HCT116 (cell line): Measurements from ENCODE around the gene TBL1X.

Experiments used
- EGR1 ChIP-seq: IDR thresholded peaks from 2 replicates; pipeline ENCODE4 v1.6.1; 2012; ENCODE audit warnings: low read depth
- ELF1 ChIP-seq: IDR thresholded peaks from 2 replicates; pipeline ENCODE4 v1.6.1; 2012; ENCODE audit warnings: low read depth, borderline replicate concordance
- EZH2 ChIP-seq: fragments of 200-600 bp; sonication (generic); IDR thresholded peaks from 2 replicates; pipeline ENCODE4 v1.6.1; 2017; ENCODE audit warnings: antibody characterized with exemption, mixed run types
- EZH2phosphoT487 ChIP-seq: fragments of 200-600 bp; IDR thresholded peaks from 2 replicates; pipeline ENCODE4 v1.6.1; 2018; ENCODE audit warnings: antibody characterized with exemption, borderline replicate concordance
- POLR2A ChIP-seq: IDR thresholded peaks from 2 replicates; pipeline ENCODE4 v1.7.0; 2011; ENCODE audit warnings: borderline replicate concordance; ENCODE audit not compliant: insufficient read depth, insufficient read length; ENCODE audit errors: extremely low read depth
- POLR2AphosphoS5 ChIP-seq: IDR thresholded peaks from 2 replicates; pipeline ENCODE4 v1.6.1; 2011; ENCODE audit warnings: mild to moderate bottlenecking, low read depth, low read length, moderate library complexity
- RAD21 ChIP-seq: IDR thresholded peaks from 2 replicates; pipeline ENCODE4 v1.6.1; 2012; ENCODE audit warnings: low read depth, mild to moderate bottlenecking
- SIN3A ChIP-seq: IDR thresholded peaks from 2 replicates; pipeline ENCODE4 v1.6.1; 2012; ENCODE audit warnings: low read depth
- TCF7L2 ChIP-seq: IDR thresholded peaks from 2 replicates; pipeline ENCODE4 v1.7.0; 2011; ENCODE audit warnings: borderline replicate concordance, inconsistent platforms; ENCODE audit not compliant: insufficient read depth, insufficient read length; ENCODE audit errors: extremely low read depth
- YY1 ChIP-seq: IDR thresholded peaks from 2 replicates; pipeline ENCODE4 v1.6.1; 2011; ENCODE audit warnings: low read length, low read depth, moderate library complexity, mild to moderate bottlenecking; ENCODE audit not compliant: insufficient replicate concordance; ENCODE audit errors: extremely low read depth
- ZNF274 ChIP-seq: fragments of 200-500 bp; sonication (Bioruptor generic); IDR thresholded peaks from 2 replicates; pipeline ENCODE4 v1.6.1; 2014; ENCODE audit warnings: mild to moderate bottlenecking, low read depth, low read length, inconsistent platforms
- TF ChIP-seq, protein P1 (sequence below), 3 experiments: fragments of 200-600 bp in 1 of 3; sonication (generic) in 1 of 3; IDR thresholded peaks in 2 of 3; conservative IDR thresholded peaks in 1 of 3; 2 replicates each; pipeline ENCODE4 v1.5.1; 2012 to 2017; ENCODE audit warnings: low read depth in 2 of 3, low read length in 2 of 3, antibody characterized with exemption in 1 of 3, borderline replicate concordance in 1 of 3, control low read depth in 1 of 3, mild to moderate bottlenecking in 1 of 3, mixed read lengths in 1 of 3, mixed run types in 1 of 3, moderate library complexity in 1 of 3; ENCODE audit not compliant: insufficient read depth in 1 of 3
- TF ChIP-seq, protein P2 (sequence below): IDR thresholded peaks from 2 replicates; pipeline ENCODE4 v1.6.1; 2011; ENCODE audit warnings: mild to moderate bottlenecking, low read length, moderate library complexity; ENCODE audit not compliant: insufficient replicate concordance; ENCODE audit errors: extremely low read depth
- TF ChIP-seq, protein P3 (sequence below): IDR thresholded peaks from 2 replicates; pipeline ENCODE4 v1.6.1; 2012

DNA sequence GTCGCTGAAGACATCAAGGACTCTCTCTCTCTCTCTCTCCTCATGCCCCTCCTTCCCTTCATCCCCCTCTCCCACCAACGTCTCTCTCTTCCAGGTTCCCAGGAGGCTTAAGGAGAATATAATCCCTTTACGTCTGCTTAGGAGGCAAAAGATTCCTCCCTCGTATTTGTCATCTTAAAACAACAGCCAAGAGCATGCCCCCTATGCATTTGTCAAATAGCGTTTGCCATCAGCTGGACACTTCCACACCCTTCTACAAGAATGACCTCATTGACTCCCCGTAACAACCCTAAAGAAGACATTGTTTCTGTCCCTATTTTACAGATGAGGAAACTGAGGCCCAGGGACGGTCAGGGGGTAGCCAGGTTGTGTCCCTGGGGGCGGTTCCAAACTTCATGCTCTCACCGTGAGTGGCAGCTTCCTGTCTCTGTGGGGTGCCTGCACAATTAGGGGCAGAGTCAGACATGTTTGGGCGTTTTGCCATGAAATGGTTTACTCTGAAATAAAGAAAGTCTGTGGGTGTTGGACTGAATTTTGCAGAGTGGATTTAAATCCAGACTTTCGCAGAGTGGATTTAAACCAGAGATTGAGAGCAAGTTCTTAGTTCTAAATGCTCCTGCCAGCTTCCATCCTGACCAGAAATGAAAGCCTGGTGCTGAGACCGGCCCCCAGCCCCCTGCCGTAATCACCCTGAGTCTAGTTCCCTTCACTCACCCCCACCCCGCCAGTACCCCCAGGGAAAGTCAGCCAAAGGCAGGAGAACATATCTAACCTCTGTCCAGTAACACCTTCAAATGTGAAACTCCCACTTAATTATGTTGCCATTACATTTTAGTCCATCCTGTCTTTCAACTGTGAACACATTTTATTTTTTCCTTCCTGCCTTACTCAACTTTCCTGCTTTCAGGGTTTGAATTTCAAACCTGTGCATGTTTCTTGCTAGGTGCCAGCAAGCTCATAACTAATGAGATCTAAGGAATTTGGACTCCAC lies 44.3 kb upstream of the TBL1X start:
- TF ChIP-seq, protein P1, sequence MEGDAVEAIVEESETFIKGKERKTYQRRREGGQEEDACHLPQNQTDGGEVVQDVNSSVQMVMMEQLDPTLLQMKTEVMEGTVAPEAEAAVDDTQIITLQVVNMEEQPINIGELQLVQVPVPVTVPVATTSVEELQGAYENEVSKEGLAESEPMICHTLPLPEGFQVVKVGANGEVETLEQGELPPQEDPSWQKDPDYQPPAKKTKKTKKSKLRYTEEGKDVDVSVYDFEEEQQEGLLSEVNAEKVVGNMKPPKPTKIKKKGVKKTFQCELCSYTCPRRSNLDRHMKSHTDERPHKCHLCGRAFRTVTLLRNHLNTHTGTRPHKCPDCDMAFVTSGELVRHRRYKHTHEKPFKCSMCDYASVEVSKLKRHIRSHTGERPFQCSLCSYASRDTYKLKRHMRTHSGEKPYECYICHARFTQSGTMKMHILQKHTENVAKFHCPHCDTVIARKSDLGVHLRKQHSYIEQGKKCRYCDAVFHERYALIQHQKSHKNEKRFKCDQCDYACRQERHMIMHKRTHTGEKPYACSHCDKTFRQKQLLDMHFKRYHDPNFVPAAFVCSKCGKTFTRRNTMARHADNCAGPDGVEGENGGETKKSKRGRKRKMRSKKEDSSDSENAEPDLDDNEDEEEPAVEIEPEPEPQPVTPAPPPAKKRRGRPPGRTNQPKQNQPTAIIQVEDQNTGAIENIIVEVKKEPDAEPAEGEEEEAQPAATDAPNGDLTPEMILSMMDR (IDR thresholded peaks at IDR 0.05 in 2 of 3, conservative IDR thresholded peaks at IDR 0.05 in 1 of 3; ENCODE audit: borderline replicate concordance in 1 of 3, insufficient read depth in 1 of 3, low read depth in 2 of 3, low read length in 2 of 3), result no peak
- TF ChIP-seq POLR2AphosphoS5, result no peak
- no peak for TF ChIP-seq EZH2
- no peak for TF ChIP-seq SIN3A
- TF ChIP-seq TCF7L2, result no peak
- TF ChIP-seq EZH2phosphoT487, result no peak
- no peak for TF ChIP-seq RAD21
- no peak for TF ChIP-seq POLR2A
- TF ChIP-seq, protein P2, sequence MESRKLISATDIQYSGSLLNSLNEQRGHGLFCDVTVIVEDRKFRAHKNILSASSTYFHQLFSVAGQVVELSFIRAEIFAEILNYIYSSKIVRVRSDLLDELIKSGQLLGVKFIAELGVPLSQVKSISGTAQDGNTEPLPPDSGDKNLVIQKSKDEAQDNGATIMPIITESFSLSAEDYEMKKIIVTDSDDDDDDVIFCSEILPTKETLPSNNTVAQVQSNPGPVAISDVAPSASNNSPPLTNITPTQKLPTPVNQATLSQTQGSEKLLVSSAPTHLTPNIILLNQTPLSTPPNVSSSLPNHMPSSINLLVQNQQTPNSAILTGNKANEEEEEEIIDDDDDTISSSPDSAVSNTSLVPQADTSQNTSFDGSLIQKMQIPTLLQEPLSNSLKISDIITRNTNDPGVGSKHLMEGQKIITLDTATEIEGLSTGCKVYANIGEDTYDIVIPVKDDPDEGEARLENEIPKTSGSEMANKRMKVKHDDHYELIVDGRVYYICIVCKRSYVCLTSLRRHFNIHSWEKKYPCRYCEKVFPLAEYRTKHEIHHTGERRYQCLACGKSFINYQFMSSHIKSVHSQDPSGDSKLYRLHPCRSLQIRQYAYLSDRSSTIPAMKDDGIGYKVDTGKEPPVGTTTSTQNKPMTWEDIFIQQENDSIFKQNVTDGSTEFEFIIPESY, result no peak
- TF ChIP-seq, protein P3, sequence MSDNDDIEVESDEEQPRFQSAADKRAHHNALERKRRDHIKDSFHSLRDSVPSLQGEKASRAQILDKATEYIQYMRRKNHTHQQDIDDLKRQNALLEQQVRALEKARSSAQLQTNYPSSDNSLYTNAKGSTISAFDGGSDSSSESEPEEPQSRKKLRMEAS, result no peak
- TF ChIP-seq ZNF274, result no peak
- no peak for TF ChIP-seq EGR1
- no peak for TF ChIP-seq YY1
- no peak for TF ChIP-seq ELF1
